BLaER1 treated with 17β-estradiol and CSF1 and Interleukin-3, amounts not matched to agents 10 nM and 100 nM (cell line): ENCODE results near the gene KCNMB1.

Experiments
- H3K27ac ChIP-seq, 11 experiments: shearing (Covaris generic); formaldehyde crosslinking; 2 replicates each; pipeline ENCODE4 v1.8.1; 2022
- H3K27me3 ChIP-seq, 11 experiments: shearing (Covaris generic); formaldehyde crosslinking; 2 replicates each; pipeline ENCODE4 v1.8.1; 2022
- H3K36me3 ChIP-seq, 11 experiments: shearing (Covaris generic); formaldehyde crosslinking; 2 replicates each; pipeline ENCODE4 v1.8.1; 2022
- H3K4me1 ChIP-seq, 10 experiments: shearing (Covaris generic); formaldehyde crosslinking; 2 replicates each; pipeline ENCODE4 v1.8.1; 2022
- H3K4me2 ChIP-seq, 11 experiments: shearing (Covaris generic); formaldehyde crosslinking; 2 replicates each; pipeline ENCODE4 v1.8.1; 2022
- H3K4me3 ChIP-seq, 10 experiments: shearing (Covaris generic); formaldehyde crosslinking; 2 replicates each; pipeline ENCODE4 v1.8.1; 2022
- H3K9ac ChIP-seq, 11 experiments: shearing (Covaris generic); formaldehyde crosslinking; 2 replicates each; pipeline ENCODE4 v1.8.1; 2022
- H3K9me3 ChIP-seq, 11 experiments: shearing (Covaris generic); formaldehyde crosslinking; replicated peaks in 1 of 11; 2 replicates each; pipeline ENCODE4 v1.8.1; 2022
- H4K20me1 ChIP-seq, 11 experiments: shearing (Covaris generic); formaldehyde crosslinking; 2 replicates each; pipeline ENCODE4 v1.8.1; 2022
- Cebpa-rat ChIP-seq, 11 experiments: shearing (Covaris generic); IDR thresholded peaks; 2 replicates each; pipeline ENCODE4 v1.8.1; 2022

KCNMB1 gene

DNA sequence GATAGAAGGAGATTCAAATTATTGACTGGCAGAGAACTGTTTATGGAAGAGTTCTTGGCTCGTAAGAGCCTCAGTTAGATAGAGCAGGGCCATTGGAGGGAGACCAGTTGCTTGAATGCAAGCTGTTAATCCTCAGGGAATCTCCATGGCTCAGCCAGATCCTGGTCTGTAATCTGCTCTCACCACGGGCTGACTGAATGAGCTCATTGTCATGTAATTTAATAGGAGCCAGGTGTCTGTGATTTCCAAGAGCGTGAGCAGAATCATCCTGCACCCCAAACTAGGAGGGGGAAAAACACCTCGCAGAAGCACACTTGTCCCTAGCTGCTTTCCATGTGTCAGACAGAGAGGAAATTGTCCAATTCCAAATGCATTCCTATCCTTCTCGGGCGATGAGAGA lies 19.1 kb upstream of the KCNMB1 start:
- H3K9ac ChIP-seq, result no peak overlapping the region
- H3K9me3 ChIP-seq, result no peaks in the 10 kb centered on the region
- no peak overlapping the region for H3K4me2 ChIP-seq
- no peak overlapping the region for H3K27ac ChIP-seq
- no peaks in the 10 kb centered on the region for H3K27me3 ChIP-seq
- H3K4me3 ChIP-seq, result no peak overlapping the region
- no peak for TF ChIP-seq Cebpa-rat (IDR thresholded peaks at IDR 0.05)
- no peaks in the 10 kb centered on the region for H4K20me1 ChIP-seq
- H3K4me1 ChIP-seq, result peaks cover 9 to 37% (median 16%) of the 10 kb centered on the region in 10 experiments; a peak in 18 of 20 replicates
- no peaks in the 10 kb centered on the region for H3K36me3 ChIP-seq

- Histone ChIP-seq H3K9me3 (peaks cover 0 to 6% (median 0%) of the 10 kb centered on the region in 11 experiments; a peak in 5 of 22 replicates), H4K20me1 (no peaks in the 10 kb centered on the region), H3K9ac (no peak overlapping the region), H3K27me3 (no peaks in the 10 kb centered on the region), H3K4me1 (peaks cover 9 to 32% (median 15%) of the 10 kb centered on the region in 10 experiments; a peak in 18 of 20 replicates), H3K4me2 (peak overlapping the region in 4 of 11 experiments; percentile 57 to 66 (median 58); a peak in 5 of 22 replicates), H3K4me3 (no peak overlapping the region), H3K36me3 (no peaks in the 10 kb centered on the region), H3K27ac (no peak overlapping the region)
- peak in 4 of 11 experiments; percentile 18 to 78 (median 40); a peak in 5 of 22 replicates for TF ChIP-seq Cebpa-rat (IDR thresholded peaks at IDR 0.05)
These were observed 17.9 kb upstream of the KCNMB1 start for GRCh38 chr5:170407062-170407461.

GRCh38 chr5:170405817-170406216 lies 16.6 kb upstream of the KCNMB1 start:
- Histone ChIP-seq H3K9me3 (peaks cover 0 to 9% (median 0%) of the 10 kb centered on the region in 11 experiments; a peak in 5 of 22 replicates), H3K27me3 (no peaks in the 10 kb centered on the region), H3K4me2 (peak overlapping the region in 9 of 11 experiments; percentile 5 to 66 (median 53); a peak in 12 of 22 replicates), H4K20me1 (no peaks in the 10 kb centered on the region), H3K27ac (no peak overlapping the region; a peak in 1 of 22 replicates), H3K9ac (no peak overlapping the region; a peak in 1 of 22 replicates), H3K36me3 (no peaks in the 10 kb centered on the region), H3K4me1 (peaks cover 12 to 30% (median 15%) of the 10 kb centered on the region in 10 experiments; a peak in 19 of 20 replicates), H3K4me3 (no peak overlapping the region)
- no peak for TF ChIP-seq Cebpa-rat (IDR thresholded peaks at IDR 0.05)

DNA sequence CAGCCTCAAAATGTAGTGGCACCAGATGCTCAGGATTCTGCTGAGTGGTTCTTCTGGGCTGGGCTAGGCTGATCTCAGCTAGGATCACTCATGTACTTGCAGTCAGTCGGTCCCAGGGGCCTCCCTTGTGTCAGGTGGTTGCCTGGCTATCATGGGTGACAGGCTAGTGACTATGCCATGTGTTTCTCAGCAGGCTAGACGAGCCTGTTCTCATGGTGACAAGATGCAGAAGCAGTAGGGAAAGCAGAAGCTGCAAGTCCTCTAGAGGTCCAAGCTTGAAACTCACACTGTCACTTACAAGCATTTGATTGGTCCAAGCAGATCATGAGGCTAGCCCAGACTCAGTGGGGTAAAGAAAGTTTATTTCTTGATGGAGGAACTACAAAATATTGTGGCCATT lies 15.2 kb upstream of the KCNMB1 start:
- H3K4me1 ChIP-seq, result peaks cover 13 to 26% (median 22%) of the 10 kb centered on the region in 10 experiments
- H3K4me2 ChIP-seq, result no peak overlapping the region
- no peak overlapping the region for H3K4me3 ChIP-seq
- peaks cover 0 to 16% (median 7%) of the 10 kb centered on the region in 11 experiments; a peak in 14 of 22 replicates for H3K9me3 ChIP-seq
- no peaks in the 10 kb centered on the region for H3K36me3 ChIP-seq
- H3K27ac ChIP-seq, result no peak overlapping the region
- no peak for TF ChIP-seq Cebpa-rat (IDR thresholded peaks at IDR 0.05)
- no peaks in the 10 kb centered on the region for H3K27me3 ChIP-seq
- no peak overlapping the region for H3K9ac ChIP-seq
- no peaks in the 10 kb centered on the region for H4K20me1 ChIP-seq

DNA sequence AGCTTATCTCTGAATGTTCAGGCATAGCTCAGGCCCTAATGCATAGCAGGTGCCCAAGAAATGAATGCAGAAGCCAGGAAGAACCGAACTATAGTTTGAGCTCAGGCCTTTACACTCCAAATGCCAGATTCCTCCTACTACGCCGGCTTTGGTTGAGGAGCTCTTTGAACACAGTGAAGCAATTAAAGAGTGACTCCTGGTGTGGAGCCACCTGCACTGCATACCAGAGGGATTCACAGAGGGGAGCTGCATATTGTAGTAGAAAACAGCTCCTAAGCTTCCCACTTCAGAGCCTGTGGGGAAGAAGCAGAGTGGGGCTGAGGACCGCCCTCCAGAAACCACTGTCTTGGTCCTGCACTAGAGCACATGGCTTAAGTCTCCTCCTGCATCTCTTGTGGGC lies 14.5 kb upstream of the KCNMB1 start:
- Histone ChIP-seq H3K4me2 (no peak overlapping the region), H3K27ac (no peak overlapping the region), H3K27me3 (no peaks in the 10 kb centered on the region), H3K9me3 (peaks cover 0 to 16% (median 7%) of the 10 kb centered on the region in 11 experiments; a peak in 14 of 22 replicates), H3K4me1 (peaks cover 13 to 26% (median 22%) of the 10 kb centered on the region in 10 experiments), H3K4me3 (no peak overlapping the region), H3K36me3 (no peaks in the 10 kb centered on the region), H4K20me1 (no peaks in the 10 kb centered on the region), H3K9ac (no peak overlapping the region)
- TF ChIP-seq Cebpa-rat (IDR thresholded peaks at IDR 0.05), result no peak

DNA sequence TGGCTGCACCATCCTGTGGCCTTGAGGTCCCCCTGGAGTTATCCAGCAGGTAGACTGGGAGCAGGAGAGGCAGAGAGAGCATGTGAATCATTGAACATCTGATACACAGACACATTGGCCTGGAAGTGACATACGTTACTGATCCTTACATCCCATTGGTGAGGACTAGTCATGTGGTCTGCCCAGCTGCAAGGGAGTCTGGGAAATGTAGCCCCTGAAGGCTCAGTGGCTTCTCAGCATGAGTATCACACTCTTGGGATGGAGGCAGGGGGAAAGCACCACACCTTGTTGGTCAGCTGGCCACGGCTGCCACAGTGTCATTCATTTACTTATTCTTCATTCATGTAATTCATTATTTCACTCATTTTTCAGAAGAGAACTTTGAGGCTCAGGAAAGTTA lies 13.3 kb upstream of the KCNMB1 start:
- TF ChIP-seq Cebpa-rat (IDR thresholded peaks at IDR 0.05), result no peak
- no peak overlapping the region for H3K27ac ChIP-seq
- no peak overlapping the region for H3K4me2 ChIP-seq
- H4K20me1 ChIP-seq, result no peaks in the 10 kb centered on the region
- no peak overlapping the region for H3K4me3 ChIP-seq
- no peaks in the 10 kb centered on the region for H3K36me3 ChIP-seq
- H3K27me3 ChIP-seq, result no peaks in the 10 kb centered on the region
- H3K9ac ChIP-seq, result no peak overlapping the region
- H3K9me3 ChIP-seq, result peaks cover 0 to 16% (median 7%) of the 10 kb centered on the region in 11 experiments; a peak in 14 of 22 replicates
- peaks cover 13 to 26% (median 22%) of the 10 kb centered on the region in 10 experiments for H3K4me1 ChIP-seq

- no peak for TF ChIP-seq Cebpa-rat (IDR thresholded peaks at IDR 0.05)
- Histone ChIP-seq H3K27me3 (no peaks in the 10 kb centered on the region), H3K4me2 (no peak overlapping the region), H3K9me3 (peaks cover 0 to 13% (median 7%) of the 10 kb centered on the region in 11 experiments; a peak in 14 of 22 replicates), H3K4me3 (no peak overlapping the region), H3K9ac (no peak overlapping the region), H3K4me1 (peaks cover 21 to 44% (median 30%) of the 10 kb centered on the region in 10 experiments), H4K20me1 (no peaks in the 10 kb centered on the region), H3K27ac (no peak overlapping the region), H3K36me3 (no peaks in the 10 kb centered on the region)
These were observed 7.9 kb upstream of the KCNMB1 start for GRCh38 chr5:170397059-170397458.

DNA sequence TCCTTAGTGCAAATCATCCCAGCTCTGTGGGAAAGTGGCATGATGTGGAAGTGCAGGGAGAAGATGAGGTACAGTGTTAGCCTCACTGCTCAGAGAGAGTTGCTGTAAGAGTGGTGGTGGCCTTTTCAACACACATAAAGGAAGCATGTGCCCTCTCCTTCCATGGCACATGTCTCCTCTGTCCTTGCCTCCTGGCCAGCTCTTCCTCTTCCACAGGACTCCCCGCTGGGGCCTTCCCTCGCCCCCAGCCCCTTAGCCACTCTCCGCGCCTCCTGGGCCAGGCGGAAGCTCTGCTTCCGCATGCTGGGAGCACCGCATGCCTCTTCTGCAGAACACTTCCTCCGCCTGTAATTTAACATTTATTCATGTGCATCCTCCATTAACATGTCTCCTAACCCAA lies 4.8 kb upstream of the KCNMB1 start:
- Histone ChIP-seq H3K9ac (peak overlapping the region in 9 of 11 experiments; percentile 36 to 71 (median 56); a peak in 18 of 22 replicates), H3K9me3 (no peaks in the 10 kb centered on the region), H3K4me1 (peaks cover 42 to 63% (median 55%) of the 10 kb centered on the region in 10 experiments), H3K4me2 (peak overlapping the region; percentile 60 to 90 (median 66)), H4K20me1 (no peaks in the 10 kb centered on the region), H3K27me3 (no peaks in the 10 kb centered on the region), H3K36me3 (no peaks in the 10 kb centered on the region), H3K27ac (peak overlapping the region in 10 of 11 experiments; percentile 32 to 81 (median 74); a peak in 19 of 22 replicates), H3K4me3 (peak overlapping the region in 3 of 10 experiments; percentile 16 to 44 (median 38); a peak in 4 of 20 replicates)
- no peak for TF ChIP-seq Cebpa-rat (IDR thresholded peaks at IDR 0.05)

DNA sequence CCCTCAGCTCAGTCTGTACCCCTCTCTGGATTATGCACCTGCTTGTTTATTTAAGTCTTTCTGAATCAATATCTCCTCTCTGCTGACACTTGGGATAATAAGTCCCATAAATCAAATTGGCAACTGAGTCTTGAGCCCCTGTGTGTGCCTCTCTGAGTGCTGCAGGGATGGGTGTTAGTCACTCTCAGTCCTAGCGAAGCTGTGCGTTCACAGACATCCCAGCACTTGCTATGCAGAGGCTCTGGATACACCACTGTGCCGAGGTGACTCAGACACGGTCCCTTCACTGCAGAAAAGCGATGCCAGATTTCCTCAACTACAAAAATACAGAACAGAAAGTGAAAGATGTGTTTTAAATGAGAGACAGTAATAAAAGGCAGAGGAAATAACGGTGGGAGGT lies 4.1 kb upstream of the KCNMB1 start:
- no peaks in the 10 kb centered on the region for H3K27me3 ChIP-seq
- H4K20me1 ChIP-seq, result peaks cover 0 to 1% (median 0%) of the 10 kb centered on the region in 11 experiments; a peak in 1 of 22 replicates
- peak overlapping the region in 10 of 11 experiments; percentile 32 to 81 (median 74); a peak in 19 of 22 replicates for H3K27ac ChIP-seq
- TF ChIP-seq Cebpa-rat (IDR thresholded peaks at IDR 0.05), result no peak
- H3K4me1 ChIP-seq, result peaks cover 49 to 70% (median 62%) of the 10 kb centered on the region in 10 experiments
- peak overlapping the region in 9 of 11 experiments; percentile 36 to 71 (median 56); a peak in 16 of 22 replicates for H3K9ac ChIP-seq
- no peaks in the 10 kb centered on the region for H3K9me3 ChIP-seq
- H3K4me2 ChIP-seq, result peak overlapping the region; percentile 60 to 90 (median 66)
- no peaks in the 10 kb centered on the region for H3K36me3 ChIP-seq
- H3K4me3 ChIP-seq, result peak overlapping the region in 3 of 10 experiments; percentile 16 to 44 (median 38); a peak in 4 of 20 replicates
